HG02938 (cell line): Measurements from ENCODE around the gene NUP160.
"Not testable (repeated sequence)": the region's sequence is repeated elsewhere in the genome, so short reads cannot be mapped to it uniquely, and the experiment has no call there.

ENCODE experiments used
- ATAC-seq: cut with Tn5 transposase; IDR thresholded peaks from one replicate; pipeline ENCODE4 v1.9.1; 2021; ENCODE audit warnings: mild to moderate bottlenecking, moderate library complexity; ENCODE audit not compliant: unreplicated experiment

Gene NUP160

GRCh38 chr11:47847892-47848699, at the start of gene NUP160:
NUP160 (minus strand) TSS chr11:47848350; CDS start chr11:47848318, 32 bp downstream.
- peak; percentile 76 for ATAC-seq

DNA sequence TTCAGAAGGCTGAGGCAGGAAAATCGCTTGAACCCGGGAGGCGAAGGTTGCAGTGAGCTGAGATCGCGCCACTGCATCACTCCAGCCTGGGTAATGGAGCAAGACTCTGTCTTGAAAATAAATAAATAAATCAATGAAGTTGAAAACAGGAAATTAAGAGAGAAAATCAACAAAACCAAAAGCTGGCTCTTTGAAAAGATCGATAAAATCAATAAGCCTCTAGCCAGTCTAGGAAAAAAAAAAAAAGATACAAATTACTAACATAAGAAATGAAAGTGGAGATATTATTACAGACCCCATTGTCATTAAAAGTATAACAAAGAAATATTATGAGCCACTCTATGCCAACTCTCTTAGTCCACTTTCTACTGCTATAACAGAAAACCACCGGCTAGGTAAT, 48.0 kb upstream of the NUP160 start:
- no peak for ATAC-seq

GRCh38 chr11:47895035-47895434, 46.9 kb upstream of the NUP160 start:
- no peak for ATAC-seq

GRCh38 chr11:47892546-47893276, 44.6 kb upstream of the NUP160 start:
- not testable (repeated sequence) for ATAC-seq

DNA sequence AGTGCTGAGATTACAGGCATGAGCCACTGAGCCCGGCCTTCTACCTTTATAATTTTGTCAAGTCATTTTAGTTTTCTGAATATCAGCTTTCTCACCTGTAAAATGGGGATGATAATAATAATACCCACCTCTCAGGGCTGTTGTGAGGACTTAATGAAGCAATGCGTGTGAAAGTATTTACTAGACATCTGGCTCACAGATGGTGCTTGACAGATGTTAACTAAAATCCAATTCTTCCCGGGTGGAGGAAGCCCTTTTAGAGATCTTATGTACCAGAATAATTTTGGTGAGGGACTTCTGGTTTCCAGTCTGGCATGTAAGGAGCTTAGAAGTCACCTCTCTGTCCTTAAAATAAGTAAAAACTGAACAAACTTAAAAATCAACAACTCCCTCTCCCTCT, 43.7 kb upstream of the NUP160 start:
- no peak for ATAC-seq

DNA sequence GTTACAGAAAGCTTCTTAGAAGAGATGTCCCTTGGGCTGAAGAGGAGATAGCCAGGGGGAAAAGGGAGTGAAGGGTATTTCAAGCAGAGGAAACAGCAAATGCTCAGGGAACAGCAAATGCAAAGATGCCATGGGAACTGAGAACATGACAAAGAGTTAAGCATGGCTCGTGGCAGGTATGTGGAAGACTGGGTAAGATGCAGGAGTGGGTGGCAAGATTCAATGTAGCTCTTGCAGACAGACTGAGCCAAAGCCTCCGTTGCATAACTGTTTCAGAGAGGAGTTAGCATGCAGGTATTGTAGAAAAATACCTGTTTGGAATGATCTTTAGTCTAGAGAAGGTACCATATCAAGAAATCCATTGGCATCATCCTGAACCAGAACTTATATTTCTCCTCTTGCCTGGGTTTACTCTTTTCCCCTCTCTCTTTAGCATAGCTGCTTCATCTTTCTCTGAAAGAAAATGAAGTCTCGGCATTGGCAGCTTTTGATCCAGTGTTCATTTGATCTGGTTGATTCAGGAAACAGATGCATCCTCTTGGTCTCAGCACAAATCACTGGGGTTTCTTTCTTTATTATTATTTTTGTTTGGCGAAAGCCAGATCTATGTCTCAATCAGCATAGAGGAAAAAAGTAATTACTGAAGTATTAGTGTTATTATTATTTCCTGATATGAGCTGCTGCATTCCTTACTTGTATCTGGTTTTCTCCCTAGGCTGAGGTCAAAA, 41.7 kb upstream of the NUP160 start:
- no peak for ATAC-seq

DNA sequence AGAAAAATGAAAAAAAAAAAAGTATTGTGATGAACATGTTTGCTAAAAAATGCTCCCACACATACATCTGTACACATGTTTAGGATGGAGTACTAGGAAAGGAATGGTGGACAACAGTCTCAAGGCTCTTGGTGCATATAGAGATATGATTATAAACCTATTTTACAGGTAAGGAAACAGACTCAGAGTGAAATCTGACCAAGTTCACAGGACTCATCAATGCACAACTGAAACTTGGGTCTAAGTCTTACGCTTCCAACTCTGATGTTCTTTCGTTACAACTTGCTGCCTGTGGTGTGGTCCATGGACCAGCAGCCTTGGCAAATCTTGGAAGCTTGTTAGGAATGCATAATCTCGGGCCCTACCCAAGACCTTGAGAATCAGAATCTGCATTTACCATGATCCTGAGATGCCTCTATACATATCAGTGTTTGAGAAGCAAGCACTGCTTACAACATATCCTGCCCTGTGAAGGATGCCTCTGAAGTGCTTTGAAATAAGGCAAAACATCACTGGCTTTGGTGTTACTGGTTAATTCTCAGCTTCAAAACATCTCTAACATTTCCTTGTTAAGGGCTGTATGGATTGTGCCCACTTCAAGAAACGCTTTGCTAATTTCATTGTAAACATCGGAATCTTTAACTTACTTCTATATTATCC, 39.9 kb upstream of the NUP160 start:
- no peak for ATAC-seq

DNA sequence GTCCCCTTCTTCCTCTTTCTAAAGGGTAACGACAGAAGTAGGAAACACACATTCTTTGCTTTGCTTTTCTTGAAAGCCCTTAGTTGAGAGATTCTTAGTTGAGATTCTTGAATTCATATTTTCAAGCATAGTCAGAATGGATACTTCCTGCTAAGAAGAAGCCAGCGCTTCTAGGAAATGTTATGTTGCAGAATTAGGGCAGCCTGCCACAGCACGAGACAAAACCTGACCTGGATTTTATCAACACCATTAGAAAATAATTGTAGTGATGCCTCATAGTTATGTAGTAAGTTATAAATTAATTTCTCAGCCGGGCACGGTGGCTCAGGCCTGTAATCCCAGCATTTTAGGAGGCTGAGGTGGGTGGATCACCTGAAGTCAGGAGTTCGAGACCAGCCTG, 37.9 kb upstream of the NUP160 start:
- ATAC-seq: no peak

DNA sequence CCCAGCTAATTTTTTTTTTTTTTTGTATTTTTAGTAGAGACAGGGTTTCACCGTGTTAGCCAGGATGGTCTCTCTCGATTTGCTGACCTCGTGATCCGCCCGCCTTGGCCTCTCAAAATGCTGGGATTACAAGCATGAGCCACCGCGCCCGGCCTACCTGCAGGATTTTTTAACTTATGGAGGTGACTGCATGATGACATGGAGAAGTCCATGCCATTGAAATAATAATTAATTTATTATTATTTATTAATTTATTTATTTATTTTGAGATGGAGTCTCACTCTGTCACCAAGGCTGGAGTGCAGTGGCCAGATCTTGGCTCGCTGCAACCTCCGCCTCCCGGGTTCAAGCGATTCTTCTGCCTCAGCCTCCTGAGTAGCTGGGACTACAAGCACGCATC, 34.3 kb upstream of the NUP160 start:
- ATAC-seq: not testable (repeated sequence)

DNA sequence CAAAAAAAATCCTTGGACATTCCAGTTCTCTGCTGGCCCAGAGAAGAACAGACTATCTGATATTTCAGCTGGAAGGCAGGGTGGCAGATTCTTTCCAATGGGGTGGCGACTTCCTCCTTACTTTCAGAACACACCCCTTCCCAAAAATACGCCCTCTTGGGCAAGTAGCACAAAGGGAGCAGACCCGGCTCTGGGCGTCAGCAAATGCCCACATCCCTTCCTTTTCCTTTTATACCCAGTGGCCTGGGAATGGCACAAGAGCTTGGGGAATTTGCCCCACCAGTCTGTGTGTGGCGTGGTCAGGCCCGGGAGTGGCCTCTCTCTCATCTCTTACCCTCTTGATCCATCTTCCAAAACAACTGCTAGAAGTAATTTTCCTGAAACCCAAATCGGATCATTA, 33.0 kb upstream of the NUP160 start:
- no peak for ATAC-seq

DNA sequence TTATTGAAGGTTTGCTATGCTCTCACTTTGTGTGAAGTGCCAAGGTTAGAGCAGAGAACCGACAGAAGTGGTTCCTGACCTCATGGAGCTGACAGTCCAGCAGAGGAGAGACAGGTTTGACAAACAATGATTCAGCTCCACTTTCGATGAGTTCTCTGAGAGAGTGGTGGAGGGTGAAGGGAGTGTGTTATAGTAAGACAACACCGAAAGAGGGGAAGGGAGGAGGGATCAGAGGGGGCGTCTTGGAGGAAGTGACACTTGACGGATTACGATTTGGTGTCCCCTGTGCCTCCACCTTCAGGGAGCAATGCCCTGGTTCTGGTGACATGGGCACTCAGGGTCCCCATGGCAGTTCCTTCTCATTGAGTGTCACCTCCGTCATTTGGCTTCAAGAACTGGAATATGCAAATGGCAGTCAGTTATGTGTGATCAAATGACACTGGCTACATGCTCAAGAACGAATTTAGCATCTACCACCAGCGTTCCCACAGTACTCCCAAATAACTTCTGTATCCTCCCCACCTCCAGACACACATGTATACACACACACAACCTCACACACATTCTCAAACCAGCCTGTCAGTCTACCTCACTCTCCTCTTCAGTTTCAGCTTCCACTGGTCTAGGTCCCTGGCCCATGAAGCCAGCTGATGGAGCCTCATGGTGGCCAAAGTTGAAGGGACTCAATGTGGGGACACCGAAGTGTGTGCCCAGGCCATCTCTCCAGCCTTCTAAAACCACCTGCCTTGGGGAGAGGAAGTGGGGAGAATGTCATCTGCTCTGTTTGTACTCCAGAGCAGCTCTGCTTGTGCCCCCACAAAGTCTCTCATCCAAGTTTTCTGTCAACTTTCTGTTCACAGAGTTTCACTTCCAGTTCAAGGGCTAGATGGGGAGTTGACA, 31.4 kb upstream of the NUP160 start:
- peak; percentile 64 for ATAC-seq

- not testable (repeated sequence) for ATAC-seq
Observed at GRCh38 chr11:47875858-47876257, 27.7 kb upstream of the NUP160 start.

DNA sequence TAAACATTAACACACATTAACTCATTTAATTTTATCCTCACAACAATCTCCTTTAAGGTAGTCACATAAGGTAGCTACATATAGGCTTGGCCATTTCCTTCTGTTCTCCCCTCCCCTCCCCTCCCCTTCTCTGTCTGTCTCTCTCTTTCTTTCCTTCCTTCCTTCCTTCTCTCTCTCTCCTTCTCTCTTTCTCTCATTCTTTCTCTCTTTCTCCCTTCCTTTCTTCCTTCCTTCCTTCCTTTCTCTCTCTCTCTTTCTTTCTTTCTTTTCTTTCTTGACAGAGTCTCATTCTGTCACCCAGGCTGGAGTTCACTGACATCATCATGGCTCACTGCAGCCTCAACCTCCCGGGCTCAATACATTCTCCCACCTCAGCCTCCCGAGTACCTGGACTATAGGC, 22.3 kb upstream of the NUP160 start:
- no peak for ATAC-seq

- no peak for ATAC-seq
Observed at GRCh38 chr11:47869544-47870393, 21.6 kb upstream of the NUP160 start.

DNA sequence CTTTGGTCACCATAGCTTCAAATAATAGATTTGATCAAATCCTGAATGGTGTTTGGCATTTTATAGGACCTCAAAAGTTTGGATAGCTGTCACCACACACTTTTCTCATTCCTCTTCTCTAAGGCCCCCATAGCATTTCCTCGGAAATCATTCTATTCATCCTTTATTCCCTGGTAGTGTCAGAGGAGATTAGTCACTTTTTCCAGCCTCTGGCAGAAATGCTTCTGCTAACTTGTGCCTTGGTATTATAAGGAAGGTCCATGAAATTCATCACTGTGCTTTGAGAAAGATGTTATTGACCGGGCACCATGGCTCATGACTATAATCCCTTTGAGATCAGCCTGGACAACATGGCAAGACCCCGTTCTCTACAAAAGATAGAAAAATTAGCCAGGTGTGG, 19.7 kb upstream of the NUP160 start:
- no peak for ATAC-seq

DNA sequence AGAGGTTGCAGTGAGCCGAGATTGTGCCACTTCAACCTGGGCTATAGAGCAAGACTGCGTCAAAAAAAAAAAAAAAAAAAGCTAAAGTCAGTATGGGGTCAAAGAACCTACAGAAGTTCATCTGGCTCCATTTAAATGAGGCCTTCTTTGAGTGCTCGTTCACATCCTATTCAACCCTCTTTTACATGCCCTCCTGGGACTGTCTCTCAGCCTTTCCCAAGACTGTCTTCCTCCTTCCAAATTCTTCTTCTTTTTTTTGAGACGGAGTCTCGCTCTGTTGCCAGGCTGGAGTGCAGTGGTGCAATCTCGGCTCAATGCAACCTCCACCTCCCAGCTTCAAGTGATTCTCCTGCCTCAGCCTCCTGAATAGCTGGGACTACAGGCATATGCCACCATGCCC, 18.7 kb upstream of the NUP160 start:
- not testable (repeated sequence) for ATAC-seq

- no peak for ATAC-seq
Observed at GRCh38 chr11:47864901-47865300, 16.8 kb upstream of the NUP160 start.

GRCh38 chr11:47863898-47864430, 15.8 kb upstream of the NUP160 start:
- ATAC-seq: no peak
